HG02973 (cell line): ENCODE data around the gene NOL4L.

Experiments
- ATAC-seq: cut with Tn5 transposase; IDR thresholded peaks from one replicate; pipeline ENCODE4 v1.9.1; 2021; ENCODE audit warnings: moderate library complexity; ENCODE audit not compliant: unreplicated experiment

NOL4L gene

DNA sequence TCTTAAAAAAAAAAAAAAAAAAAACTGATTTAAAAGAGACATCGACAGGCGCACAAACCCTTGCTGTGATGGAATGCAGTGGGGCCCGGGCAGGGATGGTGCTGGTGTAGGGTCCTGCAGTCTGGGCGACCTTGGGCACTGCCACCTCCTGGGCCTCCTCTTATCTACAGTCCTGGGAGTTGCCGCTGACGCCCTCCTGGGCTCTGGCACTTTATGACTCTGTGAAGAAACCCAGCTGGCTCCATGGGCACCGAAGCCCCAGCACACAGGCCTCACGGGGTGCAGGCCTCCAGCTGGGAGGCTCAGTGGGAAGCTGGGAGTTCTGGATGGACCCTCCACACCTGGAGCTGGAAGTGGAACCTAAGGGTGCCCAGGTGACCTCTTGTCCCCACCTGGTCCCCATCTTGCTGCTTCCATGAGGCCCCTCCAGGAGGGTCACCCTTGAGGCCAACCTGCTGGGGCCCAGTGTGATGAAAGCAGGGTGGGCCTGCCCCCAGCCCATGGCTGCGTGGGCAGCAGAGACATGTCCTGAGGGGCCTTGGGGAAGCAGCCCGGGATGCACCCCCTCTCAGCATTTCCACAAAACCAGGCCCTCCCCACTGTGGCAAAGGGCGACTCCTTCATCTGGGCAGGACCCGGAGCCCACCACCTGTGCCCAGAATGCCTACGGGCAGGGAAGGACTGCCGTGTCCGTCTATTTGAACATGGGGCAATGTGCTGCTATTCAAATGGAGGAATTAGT is 122.1 kb downstream of the NOL4L start:
- ATAC-seq, result no peak

DNA sequence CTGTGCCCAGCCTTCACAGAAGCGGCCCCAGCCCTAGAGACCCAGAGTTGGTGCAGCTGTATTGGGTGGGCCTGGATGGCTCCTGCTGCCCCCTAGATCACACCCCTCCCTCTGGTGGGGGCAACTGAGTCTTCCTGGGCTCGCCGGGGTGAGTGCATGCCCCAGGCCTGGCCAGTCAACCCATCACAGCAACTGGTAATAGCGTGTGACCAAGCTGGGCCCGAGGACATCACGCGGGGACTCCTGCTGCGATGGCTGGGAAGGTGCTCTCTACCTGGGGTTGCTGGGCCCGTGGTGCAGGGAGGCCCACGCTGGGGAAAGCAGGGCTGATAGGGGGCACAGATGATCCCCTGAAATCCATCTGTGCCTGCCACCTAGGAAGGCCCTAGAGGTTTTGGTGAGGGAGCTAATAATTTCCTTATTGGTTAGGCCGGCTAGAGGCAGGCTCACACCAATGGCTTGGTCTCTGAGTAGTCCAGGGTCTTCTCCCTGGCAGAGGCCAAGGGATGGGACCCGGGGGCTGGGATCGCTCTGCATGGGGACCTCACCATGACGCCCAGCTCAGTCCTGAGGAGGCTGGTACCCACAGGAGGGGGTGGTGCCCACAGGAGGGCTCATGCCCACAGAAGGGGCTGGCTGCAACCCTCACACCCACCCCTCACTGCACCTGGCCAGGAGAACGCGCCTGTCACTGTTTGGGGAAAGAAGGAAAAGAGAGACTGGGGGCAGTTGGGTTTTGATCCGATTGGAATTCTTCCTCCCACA is 123.1 kb downstream of the NOL4L start:
- no peak for ATAC-seq

GRCh38 chr20:32460683-32461320 is 124.3 kb downstream of the NOL4L start:
- no peak for ATAC-seq

DNA sequence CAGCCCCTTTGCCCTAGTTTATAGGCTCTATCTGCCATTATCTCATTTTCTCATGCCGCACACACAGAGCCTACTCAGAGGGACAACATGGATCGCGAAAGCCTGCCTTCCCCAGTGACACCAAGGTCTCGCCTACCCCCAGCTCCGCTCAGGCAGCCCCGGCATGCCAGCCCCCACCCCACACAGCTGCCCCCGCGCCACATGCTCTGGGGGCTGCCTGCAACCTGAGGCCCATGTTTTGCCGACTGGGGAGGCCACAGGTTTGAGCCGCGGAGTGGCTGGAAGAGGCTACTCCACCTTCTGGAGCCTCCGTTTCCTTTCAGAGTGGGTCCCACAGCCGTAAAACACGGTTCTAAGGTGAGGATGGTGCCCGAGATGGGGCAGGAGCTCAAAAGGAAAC is 124.9 kb downstream of the NOL4L start:
- ATAC-seq, result no peak

DNA sequence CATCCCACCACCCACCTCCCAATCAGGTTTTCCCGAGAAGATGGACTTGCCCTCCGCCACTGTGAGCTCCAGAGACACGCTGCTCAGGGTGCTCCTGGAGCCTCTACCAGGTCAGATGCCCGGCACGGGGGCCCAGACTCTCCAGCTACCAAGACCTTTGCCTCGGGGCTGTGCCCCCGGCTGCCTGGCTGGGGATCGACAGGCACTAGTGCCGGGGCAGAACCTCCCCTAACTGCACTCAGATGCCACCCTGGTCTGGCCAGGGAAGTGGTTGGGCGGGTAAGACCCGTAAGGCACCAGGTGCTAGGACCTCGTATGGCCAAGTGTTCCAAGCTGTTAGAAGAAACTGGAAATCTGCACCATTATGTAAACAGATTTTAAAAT is 126.3 kb downstream of the NOL4L start:
- ATAC-seq, result no peak

DNA sequence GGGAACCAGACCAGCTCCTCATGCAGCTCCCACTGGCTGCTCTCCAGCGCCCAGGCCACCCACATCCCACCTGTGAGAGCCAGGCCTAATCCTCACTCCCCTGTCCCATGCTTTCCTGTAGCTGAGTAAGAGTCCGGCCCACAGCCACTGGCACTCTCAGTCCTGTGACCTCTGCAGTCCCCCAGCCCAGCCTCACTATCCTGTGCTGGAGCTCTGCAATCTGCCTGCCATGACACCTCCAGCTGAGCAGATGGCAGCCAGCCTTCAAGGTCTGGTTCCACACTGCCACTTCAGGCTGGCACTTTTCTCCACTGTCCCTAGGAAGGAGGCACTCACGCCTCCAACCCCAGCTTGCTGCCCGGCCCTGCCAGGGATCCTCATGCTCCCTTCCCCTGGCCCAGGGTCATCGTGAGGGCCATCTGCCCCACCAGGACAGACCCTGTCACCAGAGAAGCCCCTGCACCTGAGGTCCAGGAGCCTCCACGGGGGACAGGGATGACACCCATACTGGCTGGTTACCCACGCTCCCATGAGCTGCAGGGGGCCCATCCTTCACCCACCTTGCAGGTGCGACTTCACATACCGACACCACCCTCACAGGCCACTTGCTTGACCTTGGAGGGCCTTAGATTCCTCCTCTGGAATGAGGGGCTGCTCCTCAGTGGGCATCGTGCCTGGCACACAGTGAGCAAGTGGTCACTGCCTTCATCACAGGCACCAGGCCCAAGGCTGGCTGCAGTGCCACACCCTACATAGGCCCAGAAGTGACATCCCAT is 126.9 kb downstream of the NOL4L start:
- ATAC-seq, result no peak

DNA sequence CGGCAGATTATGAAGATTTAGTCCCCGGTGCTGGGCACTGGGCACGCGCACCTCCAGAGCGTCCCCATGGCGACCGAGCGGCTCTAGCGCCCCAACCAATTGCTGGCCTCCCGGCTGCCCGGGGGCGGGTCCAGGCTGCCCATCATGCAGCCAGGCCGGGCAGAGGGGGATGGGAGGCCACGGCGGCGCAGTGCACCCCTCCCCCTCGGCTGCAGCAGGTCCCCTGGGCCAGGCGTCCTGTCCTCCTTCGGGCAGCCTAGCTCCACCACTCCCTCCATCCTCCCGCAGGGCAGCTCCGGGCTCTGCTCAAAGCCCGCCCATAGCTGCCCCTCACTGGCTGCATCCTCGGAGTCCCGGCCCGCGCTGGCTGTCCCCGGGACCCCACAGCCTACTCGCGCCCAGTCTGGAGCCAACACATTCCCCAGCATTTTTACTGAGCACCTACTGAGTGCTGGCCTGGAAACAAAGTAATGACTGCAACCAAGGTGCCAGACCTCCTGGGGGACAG is 127.6 kb downstream of the NOL4L start:
- no peak for ATAC-seq

- ATAC-seq, result no peak
These were observed 128.2 kb downstream of the NOL4L start for GRCh38 chr20:32456869-32457478.

GRCh38 chr20:32455901-32456701 is 129.0 kb downstream of the NOL4L start:
- ATAC-seq, result no peak

DNA sequence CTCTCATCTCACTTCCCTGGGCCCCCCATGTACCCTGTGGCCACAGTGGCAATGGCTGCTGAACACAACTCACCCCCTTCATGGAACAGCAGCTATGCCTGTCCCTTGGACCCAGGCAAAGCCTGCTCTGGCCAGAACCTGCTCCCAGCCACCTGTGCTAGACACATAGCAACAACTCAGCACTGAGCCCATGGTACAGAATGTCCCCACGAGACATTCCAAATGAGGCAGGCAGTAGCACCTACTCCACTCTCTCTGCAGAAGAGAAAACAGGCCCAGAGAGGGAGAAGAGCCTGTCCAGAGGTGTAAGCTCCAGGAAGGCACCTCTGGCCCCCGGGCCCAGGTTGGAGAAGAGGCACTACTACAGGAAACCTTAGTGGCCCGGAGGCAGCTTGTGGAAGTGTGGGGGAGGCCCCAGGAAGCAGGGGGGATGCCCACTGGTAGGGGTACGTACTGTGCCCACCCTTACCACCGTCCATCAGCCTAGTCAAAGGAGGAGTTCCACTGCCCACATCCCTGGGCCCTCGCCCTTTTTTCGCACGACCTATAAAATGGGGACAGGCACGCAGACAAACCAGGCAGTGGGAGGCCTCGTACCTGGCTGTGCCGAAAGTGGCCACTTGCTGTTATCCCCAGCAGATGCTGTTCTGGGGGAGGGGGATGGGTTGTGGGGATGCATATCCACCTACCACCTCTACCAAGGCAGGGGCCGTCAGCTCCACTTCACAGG is 129.8 kb downstream of the NOL4L start:
- ATAC-seq, result no peak

DNA sequence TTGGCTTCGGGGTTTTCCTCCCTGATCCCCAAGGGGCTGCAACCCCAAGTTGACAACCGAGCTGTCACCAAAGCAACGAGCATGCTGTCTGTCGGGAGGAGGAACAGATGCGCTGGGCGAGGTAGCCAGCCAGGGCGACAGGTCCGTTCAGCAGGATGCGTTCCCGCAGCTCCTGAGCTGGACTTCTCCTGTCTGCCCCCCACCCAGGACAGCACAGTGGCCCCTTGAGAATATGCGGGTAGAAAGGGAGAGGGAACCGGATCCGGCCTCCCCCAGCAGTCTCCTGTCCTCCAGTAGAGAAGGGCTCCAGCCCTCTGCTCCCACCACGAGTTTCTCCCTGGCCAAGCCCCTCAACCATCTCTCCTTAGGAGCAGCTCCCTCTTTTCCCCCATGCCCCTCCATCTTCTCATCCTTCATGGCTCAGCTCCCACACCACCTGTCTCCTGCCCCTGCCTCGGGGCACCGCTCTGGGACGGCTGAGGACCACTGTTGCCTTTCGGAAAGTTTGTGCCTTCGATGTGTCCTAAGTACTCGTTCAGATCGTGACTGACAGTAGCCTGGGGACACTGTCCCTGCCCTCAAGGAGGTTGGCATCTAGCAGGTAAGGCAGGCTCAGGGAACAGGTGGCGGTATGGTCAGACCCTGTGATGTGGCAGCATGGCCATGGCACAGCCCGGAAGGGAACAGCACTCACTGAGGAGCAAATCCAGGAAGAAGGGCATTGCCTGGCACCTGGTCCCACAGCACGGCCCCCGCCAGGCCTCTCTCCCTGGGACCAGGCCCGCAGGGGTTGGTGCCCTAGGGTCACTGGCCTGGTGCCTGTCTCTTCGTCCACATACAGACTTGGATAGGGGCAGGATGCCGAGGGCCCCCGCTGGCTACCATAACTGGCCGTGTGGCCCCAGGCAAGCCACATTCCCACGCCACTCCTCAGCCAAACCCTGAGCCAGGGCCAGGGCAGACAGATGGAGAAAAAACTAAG is 130.7 kb downstream of the NOL4L start:
- no peak for ATAC-seq

DNA sequence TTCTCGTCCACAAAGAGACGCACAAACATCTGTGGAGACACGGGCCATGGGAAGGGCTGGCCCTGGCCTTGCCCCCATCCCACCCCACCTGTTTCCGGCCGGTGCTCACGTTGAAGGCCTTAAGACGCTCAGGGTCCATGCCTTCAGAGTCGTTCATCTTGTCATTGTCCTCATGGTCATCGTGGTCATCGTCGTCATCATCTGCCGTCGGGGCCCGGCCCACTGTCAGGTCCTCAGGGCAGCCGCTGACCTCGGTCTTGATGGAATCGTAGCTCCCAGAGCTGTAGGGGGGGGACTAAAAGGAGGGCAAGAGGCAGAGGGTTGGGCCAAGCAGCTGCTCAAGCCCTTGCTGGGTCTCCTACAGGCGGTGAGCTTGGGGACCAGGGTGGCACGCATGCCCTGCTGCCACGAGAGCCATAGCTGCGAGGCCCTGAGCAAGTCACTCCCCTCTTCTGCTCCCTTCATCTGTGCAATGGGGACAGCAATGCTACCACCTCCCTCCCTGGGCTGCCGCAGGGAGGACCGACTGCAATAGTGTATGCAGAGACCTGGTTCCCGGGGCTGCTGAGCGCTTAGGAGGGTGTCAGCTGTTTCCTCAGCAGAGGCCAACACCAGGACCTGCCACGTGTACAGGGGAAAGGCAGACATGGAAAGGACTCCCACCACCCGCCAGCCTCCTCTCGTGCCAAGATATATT is 131.5 kb downstream of the NOL4L start:
- ATAC-seq, result no peak

GRCh38 chr20:32452776-32453466 is 132.2 kb downstream of the NOL4L start:
- ATAC-seq, result no peak

DNA sequence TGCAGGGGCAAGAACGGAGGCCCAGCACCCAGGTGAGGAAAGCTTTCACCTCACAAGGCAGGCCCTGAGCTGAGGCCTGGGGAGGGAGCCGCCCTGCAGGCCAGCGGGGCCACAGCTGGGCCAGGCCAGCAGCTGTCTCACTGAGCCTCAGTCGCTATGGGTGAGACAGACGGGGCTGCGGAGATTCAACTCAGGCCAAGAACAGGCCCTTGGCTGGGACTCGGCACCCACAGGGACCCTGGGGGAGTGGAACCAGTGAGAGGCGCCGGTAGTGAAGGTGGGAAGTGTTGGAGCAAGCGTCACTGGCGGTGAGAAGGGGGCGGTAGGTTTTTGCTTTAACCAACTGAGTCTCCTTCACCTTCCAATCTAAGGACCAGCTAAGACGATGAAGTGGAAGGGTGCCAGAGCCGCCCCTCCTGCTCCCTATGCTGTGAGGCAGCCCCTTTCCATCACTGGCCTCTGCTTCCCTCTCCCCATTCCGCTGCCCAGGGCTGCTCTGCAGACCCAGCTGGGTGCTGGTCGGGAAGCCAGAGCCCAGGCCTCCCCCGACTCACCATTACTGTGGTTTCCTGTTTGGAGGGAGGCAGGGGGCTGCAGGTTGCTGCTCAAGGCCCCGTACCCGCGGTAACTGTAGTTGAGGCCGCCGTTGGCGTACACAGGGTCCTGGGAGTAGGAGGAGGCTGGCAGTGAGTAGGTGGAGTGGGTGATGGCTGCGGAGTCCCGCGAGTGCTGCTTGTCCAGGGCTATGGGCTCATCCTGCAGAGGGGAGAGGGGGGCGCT is 133.3 kb downstream of the NOL4L start:
- ATAC-seq, result no peak

DNA sequence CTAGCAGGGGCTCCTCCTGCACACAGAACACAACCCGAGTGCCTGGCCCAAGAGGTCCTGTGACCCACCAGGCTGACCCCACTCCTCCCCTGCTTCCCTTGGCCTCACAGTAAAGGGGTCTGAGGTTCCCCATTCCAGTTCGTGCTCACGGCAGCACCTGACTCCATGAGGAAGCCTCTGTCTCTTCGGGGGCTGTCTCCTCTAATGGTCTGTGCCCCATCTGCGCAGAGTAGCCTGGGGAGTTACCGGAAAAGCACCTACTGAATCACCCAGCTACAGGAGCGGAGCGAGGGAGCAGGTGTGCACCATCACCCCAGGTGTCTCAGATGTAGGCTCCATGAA is 133.8 kb downstream of the NOL4L start:
- no peak for ATAC-seq

DNA sequence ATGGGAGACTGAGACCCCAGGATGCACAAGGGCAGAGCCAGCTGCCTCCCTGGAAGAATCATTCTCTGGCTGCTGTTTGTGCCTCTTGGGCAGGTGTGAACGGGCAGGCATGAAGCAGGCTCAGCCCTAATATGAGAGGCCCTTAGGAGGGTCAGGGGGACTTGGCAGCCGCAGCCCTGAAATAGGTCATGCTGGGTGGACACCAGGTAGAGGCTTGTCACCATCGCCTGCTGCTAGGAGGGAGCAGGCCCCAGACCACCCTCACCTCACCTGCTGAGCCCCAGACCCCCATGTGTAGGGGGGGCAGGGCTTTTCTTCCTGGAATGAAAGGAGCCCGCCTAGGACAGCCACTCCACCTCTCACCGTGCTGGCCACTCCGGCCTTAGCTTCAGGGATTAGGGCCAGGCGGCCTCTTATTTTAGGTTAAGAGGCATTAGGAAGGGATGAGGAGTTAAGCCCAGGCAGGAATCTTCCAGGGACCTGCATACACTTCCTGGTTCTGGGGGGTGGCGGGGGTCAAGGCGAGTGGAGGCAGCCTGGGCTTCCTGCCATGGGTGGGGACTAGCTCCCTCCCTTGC is 134.6 kb downstream of the NOL4L start:
- ATAC-seq, result no peak
